ENCODE data around the gene CAMTA1. TPM values are rescaled to one million over a fixed set of nuclear protein-coding genes. Genes with fewer than 3 reads are reported as not detected.

CAMTA1 gene
- total RNA-seq, 1 experiment from 2014 or later: 85.2 TPM

DNA sequence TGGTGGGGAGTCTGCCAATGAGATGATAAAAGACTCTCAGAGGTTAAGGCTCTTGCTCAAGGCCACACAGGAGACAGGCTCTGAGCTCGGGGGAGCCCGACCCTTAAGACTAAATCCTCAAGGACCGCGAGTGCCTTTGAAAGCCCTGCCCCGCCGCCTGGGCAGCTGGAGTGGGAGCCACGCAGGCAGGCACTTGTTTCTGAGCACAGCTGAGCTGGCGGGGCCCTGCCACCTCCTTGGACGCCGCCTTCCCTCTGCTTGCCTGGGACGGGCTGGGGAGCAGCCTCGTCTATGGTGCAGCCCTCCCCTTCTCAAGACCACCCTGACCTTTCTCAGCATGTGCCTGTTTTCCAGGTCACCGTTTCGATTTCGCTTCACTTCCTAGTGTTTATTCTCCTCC lies 169.3 kb downstream of the CAMTA1 start:
- no peaks in the 10 kb centered on the region for H3K36me3 ChIP-seq (ENCODE audit: insufficient read depth, low read length, poor library complexity, severe bottlenecking)
- POLR2A ChIA-PET (ENCODE audit: low non-redundant PET): no interaction called here
- H3K4me1 ChIP-seq (ENCODE audit: insufficient read depth, low read length, poor library complexity, severe bottlenecking): peaks cover 14% of the 10 kb centered on the region
- TF ChIP-seq EZH2 (IDR thresholded peaks at IDR 0.05; ENCODE audit: borderline replicate concordance, low read depth, low read length, poor library complexity, severe bottlenecking): no peak
- no peak for TF ChIP-seq CTCF (conservative IDR thresholded peaks at IDR 0.05; ENCODE audit: low read depth, low read length)
- CTCF ChIA-PET: no interaction called here
- intact Hi-C loops (cut with micrococcal nuclease; ENCODE audit: unreplicated experiment): no loop called here
- H3K9me3 ChIP-seq (ENCODE audit: low read depth, low read length, poor library complexity, severe bottlenecking): no peaks in the 10 kb centered on the region
- H3K4me3 ChIP-seq (ENCODE audit: low read depth, low read length, poor library complexity, severe bottlenecking): no peak overlapping the region
- DNase-seq (ENCODE audit: low spot score): no peak
- no peaks in the 10 kb centered on the region for H3K27me3 ChIP-seq (replicated peaks; ENCODE audit: insufficient read depth, low read depth, low read length, poor library complexity)
- no TSS peak for BruUV-seq (replicated peaks)
- no peak overlapping the region for H3K27ac ChIP-seq (ENCODE audit: low read depth, low read length, poor library complexity, severe bottlenecking)

DNA sequence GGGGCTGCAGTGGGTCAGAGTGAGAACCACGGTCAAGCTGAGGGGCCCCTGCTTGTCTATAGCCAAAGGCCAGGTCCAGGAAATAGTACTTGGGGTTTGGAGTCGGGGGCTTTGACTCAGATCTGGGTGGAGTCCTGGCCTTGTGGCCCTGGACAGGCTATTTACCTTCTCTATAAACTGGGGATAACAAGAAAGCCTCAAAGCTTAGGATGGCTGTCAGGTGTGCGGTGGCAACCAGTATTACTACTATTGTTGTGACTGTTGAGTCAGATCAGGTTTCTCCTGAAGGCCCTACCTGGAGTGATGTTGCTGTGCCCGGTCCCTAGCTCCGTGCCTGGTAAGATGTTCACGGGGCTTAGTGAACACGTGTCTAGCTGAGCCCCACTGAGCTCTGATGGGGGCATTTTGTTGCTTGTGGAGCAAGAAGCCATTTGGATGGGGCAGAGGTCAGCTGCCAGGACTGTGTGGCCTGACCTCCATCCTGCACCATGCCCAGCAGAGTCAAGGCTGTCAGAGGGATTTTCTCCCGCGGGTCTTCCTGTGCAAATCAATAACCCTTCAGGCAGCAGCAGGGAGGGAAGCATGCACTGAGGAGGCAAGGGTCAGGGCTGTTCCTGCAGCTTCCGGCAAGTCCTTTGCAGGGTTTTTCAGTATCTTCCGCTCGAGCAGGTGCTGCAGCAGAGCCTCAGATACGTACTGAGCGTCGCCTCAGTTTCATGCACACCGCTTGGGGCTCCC lies 170.3 kb downstream of the CAMTA1 start:
- TF ChIP-seq EZH2 (IDR thresholded peaks at IDR 0.05; ENCODE audit: borderline replicate concordance, low read depth, low read length, poor library complexity, severe bottlenecking): no peak
- no peak for TF ChIP-seq CTCF (conservative IDR thresholded peaks at IDR 0.05; ENCODE audit: low read depth, low read length)
- CTCF ChIA-PET: no interaction called here
- H3K4me3 ChIP-seq (ENCODE audit: low read depth, low read length, poor library complexity, severe bottlenecking): no peak overlapping the region
- no TSS peak for BruUV-seq (replicated peaks)
- no peak overlapping the region for H3K27ac ChIP-seq (ENCODE audit: low read depth, low read length, poor library complexity, severe bottlenecking)
- H3K36me3 ChIP-seq (ENCODE audit: insufficient read depth, low read length, poor library complexity, severe bottlenecking): no peaks in the 10 kb centered on the region
- POLR2A ChIA-PET (ENCODE audit: low non-redundant PET): no interaction called here
- H3K9me3 ChIP-seq (ENCODE audit: low read depth, low read length, poor library complexity, severe bottlenecking): no peaks in the 10 kb centered on the region
- H3K4me1 ChIP-seq (ENCODE audit: insufficient read depth, low read length, poor library complexity, severe bottlenecking): peaks cover 14% of the 10 kb centered on the region
- DNase-seq (ENCODE audit: low spot score): no peak
- H3K27me3 ChIP-seq (replicated peaks; ENCODE audit: insufficient read depth, low read depth, low read length, poor library complexity): no peaks in the 10 kb centered on the region
- intact Hi-C loops (cut with micrococcal nuclease; ENCODE audit: unreplicated experiment): no loop called here

- TF ChIP-seq CTCF (conservative IDR thresholded peaks at IDR 0.05; ENCODE audit: low read depth, low read length) (no peak), EZH2 (IDR thresholded peaks at IDR 0.05; ENCODE audit: borderline replicate concordance, low read depth, low read length, poor library complexity, severe bottlenecking) (no peak)
- Histone ChIP-seq H3K27me3 (replicated peaks; ENCODE audit: insufficient read depth, low read depth, low read length, poor library complexity) (no peaks in the 10 kb centered on the region), H3K27ac (ENCODE audit: low read depth, low read length, poor library complexity, severe bottlenecking) (no peak overlapping the region), H3K4me3 (ENCODE audit: low read depth, low read length, poor library complexity, severe bottlenecking) (no peak overlapping the region), H3K4me1 (ENCODE audit: insufficient read depth, low read length, poor library complexity, severe bottlenecking) (peaks cover 14% of the 10 kb centered on the region), H3K9me3 (ENCODE audit: low read depth, low read length, poor library complexity, severe bottlenecking) (no peaks in the 10 kb centered on the region), H3K36me3 (ENCODE audit: insufficient read depth, low read length, poor library complexity, severe bottlenecking) (no peaks in the 10 kb centered on the region)
- intact Hi-C loops (cut with micrococcal nuclease; ENCODE audit: unreplicated experiment): no loop called here
- BruUV-seq (replicated peaks): no TSS peak
- DNase-seq (ENCODE audit: low spot score): no peak
- CTCF ChIA-PET: no interaction called here
- POLR2A ChIA-PET (ENCODE audit: low non-redundant PET): no interaction called here
These were observed 171.4 kb downstream of the CAMTA1 start for GRCh38 chr1:6956488-6957159.

All from A673 (cell line).